Glomerular visceral epithelial cell (primary cell): ENCODE measurements around the gene SLC12A7.
"Not testable (repeated sequence)": the region's sequence is repeated elsewhere in the genome, so short reads cannot be mapped to it uniquely, and the experiment has no call there.

Source experiments
- DNase-seq: peaks from one replicate; pipeline ENCODE4 v3.0.0-alpha.2; 2016; ENCODE audit errors: extremely low spot score

The SLC12A7 gene

DNA sequence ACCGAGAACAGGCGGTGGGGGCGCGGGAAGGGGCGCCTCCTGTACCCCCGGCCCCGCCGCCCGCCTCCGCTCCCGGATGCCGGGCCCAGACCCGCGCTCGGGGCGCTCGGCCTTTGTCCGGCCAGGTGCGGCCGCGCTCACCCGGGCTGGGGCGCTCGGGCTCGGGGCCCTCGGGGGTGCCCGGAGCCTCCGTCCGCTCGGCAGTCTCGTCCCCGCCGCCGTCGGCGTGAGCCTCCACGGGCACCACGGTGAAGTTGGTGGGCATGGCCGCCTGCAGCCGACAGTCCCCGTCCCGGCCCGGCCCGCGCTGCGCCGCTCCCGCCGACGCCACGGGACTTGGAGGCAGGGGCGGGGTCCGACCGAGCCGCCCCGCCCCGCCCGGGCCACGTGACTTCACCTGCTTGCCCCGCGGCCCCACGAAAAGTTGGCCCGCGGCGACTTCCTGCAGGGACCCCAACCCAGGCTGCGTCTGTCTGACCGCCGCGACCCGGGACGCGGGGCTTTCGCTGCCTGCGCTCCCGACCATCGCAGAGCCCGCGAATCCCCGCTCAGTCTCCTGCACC is at the start of gene SLC12A7:
Gene SLC12A7, minus strand, starts transcription at position 337 of the 563 bp plus-strand sequence. Its CDS starts 72 bp downstream, at position 265.
- DNase-seq: peak; percentile 65

DNA sequence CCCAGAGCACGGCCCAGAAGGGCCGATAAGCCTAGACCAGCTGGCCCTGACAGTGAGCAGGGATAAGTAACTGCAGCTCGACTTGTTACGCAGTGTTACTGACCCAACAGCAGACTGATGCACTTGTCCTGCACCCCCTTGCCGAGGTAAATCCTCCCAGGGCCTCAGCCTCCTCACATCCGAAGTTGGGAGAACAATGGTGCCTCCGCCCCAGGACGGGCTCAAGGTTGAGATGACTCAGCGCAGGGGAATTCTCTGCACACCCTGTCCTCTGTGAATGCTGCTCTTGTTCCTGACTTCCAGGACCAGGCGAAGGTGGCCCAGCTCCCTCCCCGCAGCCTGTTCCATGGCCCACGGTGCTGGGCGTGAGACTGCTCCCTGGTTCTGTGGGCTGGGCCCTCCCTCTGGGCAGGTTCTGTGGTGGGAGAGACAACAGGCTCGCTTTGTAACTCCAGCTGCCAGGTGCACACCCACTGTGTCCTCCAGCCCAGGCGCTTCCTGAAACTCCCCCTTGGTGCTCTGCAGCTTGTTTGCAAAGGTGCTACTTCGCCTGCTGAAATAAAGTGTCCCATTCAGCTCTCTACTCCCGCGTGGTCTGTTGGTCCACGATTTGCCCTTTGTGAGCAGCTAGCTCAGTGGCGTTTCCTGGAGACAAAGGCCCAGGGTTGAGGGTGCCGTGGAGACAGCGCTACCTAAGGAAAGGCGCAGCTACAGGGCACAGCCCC is 49.4 kb upstream of the SLC12A7 start:
- peak; percentile 14 for DNase-seq

DNA sequence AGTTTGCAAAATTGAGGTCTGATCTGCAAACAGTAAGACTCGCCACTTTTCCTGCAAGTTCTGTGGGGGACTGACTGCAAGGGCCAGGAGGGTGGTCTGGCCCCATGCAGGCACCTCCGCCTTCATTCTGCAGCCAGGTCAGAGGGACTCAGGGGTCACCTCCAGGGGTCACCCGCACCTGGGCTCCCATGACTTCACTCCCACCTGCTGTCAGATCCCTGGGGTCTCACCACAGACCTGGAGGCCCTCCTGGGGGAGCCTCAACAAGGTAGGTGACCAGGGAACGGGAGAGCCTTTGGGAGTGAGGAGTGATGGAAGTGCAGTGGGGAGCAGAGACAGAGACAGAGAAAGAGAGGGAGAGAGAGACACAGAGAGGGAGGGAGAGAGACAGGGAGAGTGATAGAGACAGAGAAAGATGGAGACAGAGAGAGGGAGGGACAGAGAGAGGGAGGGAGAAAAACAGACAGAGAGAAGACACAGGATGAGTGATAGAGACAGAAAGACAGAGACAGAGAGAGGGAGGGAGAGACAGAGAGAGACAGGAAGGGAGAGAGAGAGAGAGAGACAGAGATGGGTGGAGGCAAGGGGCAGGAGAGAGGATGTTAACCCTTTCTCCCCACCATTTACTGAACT is 48.0 kb upstream of the SLC12A7 start:
- no peak for DNase-seq

DNA sequence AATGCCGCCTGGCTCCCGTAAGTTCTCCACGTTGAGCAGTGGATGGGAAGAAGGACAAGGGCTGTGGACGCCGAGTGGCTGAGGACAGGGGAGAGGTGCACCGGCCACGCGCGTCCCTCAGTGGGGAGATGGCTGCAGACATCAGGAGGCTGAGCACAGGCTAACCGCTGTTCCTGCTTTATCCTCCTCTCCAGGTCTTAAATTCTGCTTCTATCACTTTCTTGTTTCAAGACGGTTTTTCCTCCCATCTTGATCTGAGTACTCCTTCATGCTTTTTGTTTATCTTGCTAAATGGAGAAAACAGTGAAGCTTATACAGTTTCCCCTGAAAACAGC is 47.4 kb upstream of the SLC12A7 start:
- DNase-seq: no peak

DNA sequence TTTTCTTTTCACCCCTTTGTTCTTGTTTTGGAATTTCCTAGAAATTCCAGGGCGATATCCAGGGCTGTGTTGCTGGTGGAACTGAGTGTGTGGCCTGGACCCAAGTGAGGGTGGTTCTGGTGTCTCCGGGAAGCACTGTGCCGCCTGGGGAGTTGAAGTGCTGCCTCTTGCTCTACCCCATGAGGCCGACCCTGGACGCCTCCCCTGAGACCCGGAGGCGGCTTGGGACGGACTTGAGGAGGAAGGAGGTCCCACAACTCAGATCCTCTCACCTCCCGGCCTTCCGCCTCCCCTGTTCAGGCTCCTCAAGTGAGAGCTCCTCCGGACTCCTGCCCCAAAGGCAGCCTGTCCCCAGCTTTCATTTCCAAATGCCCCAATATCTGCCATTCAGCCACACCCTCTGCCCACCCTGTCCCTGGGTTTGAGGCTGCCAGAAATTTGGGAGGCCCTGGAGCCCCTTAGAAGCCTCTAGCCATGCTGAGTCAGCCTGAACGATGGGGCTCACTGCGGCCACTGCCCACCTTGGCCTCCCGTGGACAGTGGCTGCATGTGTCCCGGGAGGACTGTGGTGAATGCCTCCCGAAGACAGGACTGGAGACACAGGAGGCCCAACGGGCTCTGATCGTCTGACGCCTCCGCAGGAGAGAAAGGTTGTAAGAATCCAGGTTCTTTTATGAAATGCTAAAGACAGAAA is 46.9 kb upstream of the SLC12A7 start:
- no peak for DNase-seq

DNA sequence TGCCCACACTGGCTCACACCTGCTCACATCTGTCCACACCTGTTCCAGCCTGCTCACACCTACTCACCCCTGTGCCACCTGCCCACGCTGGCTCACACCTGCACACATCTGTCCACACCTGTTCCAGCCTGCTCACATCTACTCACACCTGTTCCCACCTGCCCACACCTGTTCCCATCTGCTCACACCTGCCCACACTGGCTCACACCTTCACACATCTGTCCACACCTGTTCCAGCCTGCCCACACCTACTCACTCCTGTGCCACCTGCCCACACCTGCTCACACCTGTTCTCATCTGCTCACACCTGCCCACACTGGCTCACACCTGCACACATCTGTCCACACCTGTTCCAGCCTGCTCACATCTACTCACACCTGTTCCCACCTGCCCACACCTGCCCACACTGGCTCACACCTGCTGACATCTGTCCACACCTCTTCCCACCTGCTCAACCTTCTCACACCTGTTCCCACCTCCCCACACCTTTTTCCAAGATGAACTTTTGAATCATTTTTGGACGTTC is 45.7 kb upstream of the SLC12A7 start:
- not testable (repeated sequence) for DNase-seq

DNA sequence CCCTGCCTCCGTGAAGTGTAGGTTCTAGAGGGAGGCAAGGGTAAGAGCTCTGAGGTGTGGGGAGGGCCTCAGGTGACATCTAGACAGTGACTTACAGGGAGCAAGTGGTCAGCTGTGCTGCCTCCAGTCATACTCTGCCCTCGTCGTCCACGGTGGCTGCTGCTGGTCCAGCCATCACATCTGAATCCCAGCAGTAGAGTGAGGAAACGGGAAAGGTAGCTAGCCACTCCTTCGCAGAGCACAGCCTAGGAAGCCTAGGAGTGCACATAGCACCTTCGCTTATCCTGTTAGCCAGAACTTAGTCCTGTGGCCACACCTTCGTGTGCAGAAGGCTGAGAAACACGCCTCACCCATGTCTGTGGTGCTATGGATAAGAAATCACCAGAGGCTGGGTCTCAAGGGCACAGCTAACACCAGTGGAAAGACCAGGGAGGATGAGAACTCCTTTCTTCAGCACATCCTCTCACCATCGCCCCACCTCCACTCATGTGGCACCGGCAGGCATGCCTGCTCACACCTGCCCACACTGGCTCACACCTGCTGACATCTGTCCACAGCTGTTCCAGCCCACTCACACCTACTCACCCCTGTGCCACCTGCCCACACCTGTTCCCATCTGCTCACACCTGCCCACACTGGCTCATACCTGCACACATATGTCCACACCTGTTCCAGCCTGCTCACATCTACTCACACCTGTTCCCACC is 45.0 kb upstream of the SLC12A7 start:
- DNase-seq: no peak

DNA sequence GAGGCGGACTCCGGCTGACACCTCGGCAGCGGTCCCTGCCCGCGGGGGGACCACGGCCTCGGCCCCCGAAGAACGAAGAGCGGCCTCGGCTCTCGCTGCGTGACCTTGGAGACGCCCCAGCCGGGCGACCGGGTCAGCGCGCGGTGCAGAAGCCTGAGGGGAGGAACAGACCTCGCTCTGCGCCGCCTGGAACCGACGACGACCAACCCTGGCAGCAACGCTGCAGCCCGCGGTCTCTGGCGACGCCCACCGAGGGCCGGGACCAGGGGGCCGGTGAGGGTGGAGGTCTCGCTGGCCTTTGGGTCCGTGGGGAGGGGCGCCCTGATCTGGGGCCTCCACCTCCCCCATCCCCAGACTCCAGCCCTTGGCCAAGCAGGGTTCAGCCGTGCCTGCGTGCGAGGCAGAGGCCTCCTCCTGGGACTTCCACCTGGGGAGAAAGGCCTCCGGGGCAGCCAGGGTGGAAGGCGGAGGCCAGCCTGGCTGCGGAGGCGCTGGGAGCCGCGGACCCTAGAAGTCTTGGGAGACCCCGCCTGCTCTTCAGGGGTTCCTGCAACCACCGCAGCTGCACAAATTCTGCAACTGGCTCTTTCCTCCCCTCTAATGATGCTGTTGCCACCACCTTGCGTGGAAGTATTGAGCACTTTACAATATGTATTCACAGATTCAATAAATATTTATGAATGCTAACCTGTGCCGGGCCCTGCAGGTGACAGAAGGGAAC is 44.3 kb upstream of the SLC12A7 start:
- no peak for DNase-seq

DNA sequence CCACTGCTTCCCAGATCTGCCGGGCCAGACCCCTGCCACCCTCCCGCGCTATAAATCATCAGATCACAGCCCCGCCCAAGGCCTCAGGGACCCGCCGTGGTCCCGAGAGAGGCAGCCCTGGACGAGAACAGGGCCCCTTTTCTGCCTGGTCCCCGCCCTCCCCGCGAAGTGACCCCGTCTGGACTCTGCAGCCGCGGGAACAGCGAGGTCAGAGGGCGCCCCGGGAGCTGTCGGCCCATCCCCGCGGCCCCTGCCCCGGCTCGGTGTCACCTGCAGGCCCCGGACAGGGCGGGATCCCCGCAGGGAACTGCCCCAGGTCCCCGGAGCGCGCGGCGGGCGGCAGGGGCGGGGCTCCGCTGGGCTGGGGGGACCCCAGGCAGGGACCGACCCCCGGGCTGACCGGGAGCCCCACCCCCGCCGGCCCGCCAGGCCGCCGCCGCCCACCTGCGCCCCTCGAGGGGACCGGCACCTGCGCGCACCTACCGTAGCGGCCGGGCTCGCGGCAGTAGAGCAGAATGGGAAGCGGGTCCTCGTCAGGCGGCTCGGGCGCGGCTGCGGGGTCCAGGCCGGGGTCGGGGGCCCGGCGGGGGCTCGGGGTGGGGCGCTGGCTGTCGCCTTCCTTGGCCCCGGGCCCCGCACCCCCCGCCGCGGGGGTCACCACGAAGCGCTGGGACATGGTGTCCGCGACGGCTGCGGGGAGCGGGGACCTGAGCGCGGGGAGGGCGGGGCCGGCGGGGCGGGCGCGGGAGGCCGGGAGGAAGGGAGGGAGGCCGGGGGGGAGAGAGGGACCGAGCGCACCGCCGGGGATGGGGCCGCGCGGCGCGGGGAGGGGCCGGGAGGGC is 43.5 kb upstream of the SLC12A7 start:
- DNase-seq: no peak

DNA sequence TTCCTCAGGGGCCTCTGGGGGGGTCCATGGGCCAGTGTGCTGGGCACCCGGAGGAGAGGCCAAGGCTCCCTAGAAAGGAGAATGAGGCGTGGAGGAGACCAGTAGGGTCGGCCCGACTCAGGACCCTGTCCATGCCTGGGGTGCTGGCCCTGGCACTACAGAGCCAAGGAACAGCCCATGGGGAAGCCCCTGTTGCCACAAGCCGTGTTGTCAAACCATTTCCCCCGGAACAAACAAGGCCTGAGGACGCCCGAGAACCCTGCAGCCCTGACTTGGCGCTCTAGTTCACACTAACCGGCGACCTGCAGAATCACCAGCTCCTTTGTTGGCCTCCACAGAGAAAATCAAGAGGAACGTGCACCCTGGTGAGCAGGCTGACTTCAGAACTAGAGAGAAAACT is 41.6 kb upstream of the SLC12A7 start:
- DNase-seq: no peak

DNA sequence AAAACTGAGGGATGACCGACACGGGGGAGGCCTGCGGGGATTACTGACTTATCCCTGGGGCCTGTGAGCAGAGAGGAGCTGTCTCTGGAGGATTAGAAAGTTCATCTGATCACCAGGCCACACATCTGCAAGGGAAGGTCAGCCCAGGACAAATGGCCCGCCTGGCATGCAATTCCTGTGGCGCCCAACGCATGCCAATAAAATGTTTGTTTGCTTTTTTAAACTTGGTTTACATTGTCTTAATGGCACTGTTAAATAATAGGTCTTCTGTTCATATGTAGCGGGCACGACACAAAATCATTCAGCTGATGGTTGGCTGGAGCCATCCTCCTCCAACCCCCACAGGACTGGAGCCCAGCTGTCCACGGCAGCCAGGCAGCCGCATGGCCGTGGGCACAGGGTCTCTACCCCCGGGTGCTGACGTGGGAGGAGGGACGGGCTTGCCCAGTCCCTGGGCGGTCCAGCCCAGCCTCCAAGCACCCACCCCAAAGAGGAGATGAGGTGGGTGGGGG is 41.0 kb upstream of the SLC12A7 start:
- no peak for DNase-seq

DNA sequence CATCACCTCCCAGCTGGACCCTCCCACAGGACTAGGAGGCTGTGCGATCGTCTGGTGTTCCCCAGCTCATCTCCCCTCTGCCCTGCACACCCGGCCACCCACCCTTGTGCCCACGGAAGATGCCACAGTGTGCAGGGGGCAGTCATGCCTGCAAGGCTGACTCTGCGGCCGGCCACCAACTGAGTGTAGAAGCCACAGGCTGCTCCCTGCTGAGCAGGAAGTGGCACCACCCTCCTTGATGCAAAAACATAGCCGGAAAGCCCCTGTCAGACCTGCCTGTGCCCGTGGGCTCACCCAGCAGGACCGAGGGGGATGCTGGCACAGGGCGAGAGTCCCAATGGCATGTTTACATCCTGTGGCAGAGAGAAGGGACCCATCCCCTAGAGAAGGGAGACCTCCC is 40.3 kb upstream of the SLC12A7 start:
- peak; percentile 29 for DNase-seq

DNA sequence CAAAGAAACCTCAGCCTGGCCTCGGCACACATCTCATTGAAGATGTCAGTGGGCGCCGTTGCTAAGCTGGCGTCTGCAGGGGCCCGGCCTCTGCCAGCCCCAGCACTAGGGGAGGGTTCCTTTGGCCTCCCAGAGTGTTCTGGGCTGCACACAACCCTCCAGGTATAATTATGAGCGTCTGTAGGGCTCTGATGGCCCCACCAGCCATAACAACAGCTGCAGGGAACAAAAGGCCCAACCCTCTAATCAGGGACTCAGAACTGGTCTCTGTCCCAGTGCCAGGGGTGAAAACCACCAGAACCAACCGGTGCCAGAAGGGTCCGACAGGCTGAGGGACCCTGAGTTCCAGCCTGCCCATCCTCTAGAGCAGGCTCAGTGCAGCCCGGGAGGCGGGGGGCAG is 39.5 kb upstream of the SLC12A7 start:
- no peak for DNase-seq

DNA sequence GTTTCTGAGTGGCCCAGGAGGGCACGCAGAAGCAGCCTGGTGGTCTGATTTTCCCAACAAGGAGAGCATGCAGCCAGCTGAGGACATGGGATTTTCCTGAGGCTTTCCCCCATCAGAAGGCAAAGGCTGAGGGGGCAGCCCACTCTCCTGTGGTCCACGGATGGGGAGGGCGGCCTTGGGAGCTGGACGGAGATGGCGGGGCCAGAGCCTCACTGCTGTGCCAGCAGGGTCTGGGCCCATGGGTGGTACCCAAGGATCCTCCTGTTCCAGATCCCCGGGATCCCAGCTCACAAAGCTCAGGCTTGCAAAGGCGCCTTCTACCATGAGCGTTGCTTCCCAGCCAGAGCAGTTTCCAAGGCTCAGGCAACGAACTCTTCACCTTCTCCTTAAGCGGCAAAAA is 39.0 kb upstream of the SLC12A7 start:
- no peak for DNase-seq

DNA sequence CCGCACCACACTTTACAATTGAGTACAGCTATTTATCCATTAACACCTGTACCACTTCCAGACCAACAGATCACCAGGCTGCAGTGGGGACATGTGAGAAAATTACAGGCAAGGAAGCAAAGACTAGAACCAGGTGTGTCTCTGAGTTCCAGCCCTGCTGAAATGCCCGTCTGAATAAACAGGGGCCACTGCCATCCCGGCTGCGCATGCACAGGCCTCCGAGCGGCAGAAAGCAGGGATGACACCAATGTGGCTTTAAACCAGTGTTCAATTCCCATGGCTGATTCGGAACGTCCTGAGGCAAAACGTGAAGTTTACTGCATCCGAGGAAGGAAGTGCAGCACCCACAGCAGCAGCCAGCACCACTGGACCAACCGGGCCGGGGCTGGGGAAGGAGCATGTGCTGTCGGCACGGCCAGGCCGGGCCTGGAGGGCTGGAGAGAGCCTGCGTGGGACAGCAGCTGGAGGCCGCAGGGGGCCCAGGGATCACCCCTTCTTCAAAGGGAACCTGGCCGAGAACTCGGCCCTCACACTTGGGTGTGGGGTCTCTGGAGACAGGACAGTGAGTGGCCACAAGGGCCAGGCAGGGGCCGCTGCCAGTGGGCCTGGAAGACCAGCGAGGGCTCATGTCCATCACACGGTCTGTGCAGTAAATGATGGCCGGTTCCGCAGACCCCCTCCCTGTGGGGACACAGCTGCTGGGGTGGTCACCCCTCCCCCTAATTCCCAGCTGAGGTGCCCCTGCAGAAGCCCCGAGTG is 33.0 kb upstream of the SLC12A7 start:
- DNase-seq: no peak

DNA sequence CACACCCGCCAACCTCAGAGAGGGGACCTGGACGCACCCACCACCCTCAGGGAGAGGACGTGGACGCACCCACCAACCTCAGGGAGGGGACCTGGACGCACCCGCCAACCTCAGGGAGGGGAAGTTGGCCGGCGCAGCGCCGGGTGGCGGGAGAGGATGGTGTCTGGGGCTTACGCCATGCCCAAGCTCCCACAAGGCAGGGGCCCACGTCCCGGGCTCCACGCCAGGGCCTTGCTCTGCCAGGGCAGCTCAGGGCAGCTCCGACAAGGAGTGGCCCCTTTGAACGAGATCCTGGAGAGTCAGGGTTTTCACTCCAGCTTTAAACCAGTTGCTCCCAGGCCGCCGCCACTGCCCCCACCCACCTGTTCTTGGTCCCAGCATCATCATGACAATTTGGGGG is 32.2 kb upstream of the SLC12A7 start:
- DNase-seq: no peak

DNA sequence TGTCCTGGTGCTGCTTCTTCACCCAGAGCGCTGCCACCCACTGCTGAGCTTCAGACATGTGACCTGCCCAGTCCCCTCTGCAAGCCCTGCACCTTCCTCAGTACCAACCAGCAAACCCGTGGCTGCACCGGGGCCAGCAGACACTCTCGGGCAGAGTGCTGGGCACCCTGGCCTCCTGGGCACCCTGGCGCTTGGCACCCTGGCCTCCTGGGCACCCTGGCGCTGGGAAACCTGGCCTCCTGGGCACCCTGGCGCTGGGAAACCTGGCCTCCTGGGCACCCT is 31.7 kb upstream of the SLC12A7 start:
- DNase-seq: no peak

DNA sequence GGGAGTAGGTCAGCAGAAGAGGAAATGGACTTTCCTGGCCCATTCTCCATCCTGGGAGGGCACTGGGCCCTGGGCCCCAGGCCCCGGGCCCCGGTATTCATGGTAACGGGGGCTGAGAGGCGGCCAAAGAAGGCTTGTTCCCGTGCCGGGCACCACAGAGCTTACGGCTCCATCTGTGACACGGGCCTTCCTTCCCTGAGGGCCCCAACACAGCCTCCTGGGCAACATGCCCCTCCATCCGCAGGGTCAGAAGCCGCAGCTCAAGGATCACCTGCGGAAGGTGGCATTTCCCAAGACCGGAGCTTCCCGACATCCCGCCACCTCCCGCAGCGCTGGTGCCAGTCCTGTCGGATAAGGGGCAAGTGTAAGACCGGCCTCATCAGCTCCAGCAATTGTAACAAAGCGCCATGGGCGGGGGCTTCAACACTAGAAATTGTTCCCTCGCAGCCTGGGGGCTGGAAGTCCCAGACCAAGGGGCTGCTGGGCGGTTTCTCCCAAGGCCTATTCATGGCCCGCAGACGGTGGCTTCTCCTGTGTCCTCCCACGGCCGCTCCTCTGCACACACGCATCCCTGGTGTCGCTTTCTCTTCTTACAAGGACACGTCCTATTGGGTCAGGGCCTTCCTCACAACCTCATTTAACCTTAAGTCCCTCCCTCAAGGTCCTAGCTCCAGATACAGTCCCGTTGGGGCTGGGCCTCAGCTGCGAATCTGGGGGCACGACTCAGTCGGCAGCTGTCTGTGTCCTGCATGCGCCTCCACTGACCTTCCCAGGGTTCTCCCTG is 31.2 kb upstream of the SLC12A7 start:
- no peak for DNase-seq

DNA sequence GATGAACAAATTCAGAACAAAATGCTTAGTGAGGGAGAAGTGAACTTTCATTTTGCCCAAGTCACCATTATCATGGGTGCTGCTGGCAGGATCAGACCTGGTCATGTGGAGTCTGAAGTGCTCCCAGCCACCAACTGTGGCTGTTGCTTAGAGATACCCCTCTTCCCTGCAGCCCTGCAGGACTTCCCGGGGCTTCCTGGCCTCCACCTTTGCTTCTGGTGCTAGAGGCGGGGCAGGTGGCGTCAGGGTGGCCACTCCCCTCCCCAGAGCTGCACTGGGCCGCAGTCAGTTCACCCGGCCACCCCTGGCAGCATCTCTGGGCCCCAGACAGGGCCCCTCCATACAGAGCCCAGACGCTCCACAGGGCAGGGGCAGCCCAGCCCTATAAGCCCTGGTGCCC is 30.0 kb upstream of the SLC12A7 start:
- no peak for DNase-seq
